ENCODE results near the gene SMDT1.

Gene SMDT1, protein sequence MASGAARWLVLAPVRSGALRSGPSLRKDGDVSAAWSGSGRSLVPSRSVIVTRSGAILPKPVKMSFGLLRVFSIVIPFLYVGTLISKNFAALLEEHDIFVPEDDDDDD

DNA sequence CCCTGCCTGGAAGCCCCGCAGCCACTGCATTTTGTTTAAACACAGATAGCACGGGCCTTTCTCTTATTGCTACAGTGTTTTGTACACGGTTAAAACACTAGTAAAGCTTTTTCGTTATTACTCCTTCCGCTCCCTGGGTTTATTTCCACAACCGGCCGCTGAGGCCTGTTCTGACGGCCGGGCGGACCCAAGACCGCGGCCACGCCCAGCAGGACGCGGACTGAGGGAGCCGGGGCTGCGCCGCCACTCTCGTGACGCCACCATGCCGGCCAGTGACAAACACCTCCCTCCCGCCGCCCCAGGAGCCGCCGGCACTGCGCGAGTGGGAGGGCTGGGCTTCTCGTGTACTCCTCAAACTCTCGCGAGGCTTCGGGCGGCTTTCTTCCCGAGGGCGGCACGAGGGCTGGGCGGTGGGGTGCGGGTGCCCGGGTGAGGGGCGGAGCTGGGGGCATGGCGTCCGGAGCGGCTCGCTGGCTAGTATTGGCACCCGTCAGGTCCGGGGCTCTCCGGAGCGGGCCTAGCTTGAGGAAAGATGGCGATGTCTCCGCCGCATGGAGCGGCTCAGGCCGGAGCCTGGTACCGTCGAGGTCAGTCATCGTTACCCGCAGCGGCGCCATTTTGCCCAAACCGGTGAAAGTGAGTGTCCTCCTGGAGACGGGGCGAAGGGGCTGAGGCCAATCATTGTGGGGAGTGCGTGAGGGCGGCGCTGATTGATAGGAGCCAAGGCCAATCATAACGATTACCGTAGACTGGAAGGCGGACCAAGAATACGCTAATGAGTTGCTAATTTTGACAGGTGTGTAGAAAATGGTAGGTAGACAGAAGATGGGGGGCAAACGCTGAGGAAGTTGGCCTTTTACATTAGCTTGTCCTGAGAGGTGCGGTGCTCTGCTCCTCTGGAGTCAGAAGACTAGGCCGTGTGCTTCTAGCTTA, at the start of gene SMDT1:
Gene SMDT1 (plus strand): TSS at position 382 of the 933 bp plus-strand sequence. CDS start 69 bp downstream, at position 451.
- DNase-seq, result peak; percentile 85

DNA sequence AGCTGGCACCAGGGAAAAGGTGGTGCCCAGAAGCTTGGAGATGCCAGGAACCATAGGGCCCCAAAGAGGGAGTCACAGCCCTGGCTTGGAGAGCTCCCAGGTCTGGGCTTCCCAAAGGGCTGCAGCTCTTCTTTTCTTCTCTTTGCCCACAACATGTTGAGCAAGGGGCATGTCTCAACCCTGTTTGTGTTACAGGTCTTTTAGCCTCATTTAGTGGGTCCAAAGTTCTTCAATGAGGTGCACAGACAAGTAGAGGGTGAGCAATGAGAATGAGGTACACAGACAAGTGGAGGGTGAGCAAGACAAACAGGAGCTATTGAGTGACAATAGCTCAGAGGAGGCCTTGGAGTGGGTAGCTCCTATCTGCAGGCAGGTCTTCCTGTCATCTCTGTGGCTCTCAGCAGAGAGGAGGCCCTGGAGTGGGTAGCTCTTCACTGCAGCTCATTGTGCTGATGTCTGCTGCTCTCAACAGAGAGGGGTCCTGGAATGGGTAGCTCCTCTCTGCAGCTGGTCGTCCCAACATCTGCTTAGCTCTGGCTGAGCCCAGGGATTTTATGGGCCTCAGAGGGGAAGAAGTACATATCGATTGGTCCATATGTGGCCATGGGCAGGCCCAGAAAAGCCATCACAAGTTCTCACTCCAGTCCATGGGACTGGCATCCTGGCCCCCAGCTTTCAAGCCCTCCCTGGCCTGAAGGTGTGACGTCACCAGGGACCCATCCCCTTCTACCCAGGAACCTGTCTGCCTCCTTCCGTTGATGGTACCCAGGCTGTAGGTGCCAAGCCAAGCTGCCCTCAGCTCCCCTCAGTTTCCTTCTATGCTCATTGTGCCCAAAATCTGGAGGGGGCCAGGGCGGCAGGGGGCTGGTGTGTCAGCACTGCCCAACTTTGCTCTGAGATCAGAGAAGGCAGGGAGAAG, 46.0 kb upstream of the SMDT1 start:
- no peak for DNase-seq

DNA sequence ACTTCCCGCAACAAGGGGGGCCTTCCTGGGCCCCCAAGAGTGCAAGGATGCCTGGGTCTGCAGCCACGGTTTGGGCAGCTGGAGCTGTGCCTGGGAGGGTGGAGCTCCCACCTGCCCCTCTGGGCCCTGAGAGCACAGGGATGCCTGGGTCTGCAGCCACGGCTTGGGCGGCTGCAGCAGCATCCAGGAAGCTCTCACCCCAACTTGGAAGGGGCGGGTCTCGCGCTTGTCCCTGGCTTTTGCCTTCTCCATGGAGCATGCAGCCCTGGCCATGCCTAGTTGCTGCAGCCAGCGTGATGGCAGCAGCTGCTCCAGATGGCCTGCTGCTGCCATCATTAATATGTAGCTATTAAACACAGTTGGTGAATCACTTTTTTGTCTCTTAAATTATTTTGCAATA, 44.2 kb upstream of the SMDT1 start:
- no peak for DNase-seq

DNA sequence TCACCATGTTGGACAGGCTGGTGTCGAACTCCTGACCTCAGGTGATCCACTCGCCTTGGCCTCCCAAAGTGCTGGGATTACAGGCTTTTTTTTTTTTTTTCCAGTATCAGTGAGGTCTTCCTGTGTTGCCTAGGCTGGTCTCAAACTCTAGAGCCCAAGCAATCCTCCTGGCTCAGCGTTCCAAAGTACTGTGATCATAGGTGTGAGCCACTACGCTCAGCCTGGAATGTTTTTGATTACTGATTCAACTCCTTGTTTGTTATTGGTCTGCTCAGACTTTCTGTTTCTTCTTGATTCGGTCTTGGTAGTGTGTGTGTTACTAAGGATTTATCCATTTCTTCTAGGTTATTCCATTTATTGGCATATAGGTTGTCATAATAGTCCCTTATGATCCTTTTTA, 40.2 kb upstream of the SMDT1 start:
- DNase-seq, result no peak

DNA sequence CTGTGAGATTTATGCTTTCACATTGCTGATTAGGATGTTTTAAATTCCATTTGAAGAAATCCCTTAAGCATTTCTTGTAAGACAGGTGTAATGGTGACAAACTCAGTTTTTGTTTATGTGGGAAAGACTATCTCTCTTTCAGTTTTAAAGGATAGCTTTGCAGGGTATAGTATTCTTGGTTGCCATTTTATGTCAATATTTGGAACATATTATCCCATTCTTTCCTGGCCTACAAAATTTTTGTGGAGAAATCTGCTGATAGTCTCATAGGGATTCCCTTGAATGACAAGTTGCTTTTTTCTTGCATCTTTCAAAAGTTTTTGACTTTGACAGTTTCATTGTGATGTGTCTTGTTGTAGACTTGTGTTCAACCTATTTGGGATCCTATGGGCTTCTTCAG, 37.7 kb upstream of the SMDT1 start:
- no peak for DNase-seq

DNA sequence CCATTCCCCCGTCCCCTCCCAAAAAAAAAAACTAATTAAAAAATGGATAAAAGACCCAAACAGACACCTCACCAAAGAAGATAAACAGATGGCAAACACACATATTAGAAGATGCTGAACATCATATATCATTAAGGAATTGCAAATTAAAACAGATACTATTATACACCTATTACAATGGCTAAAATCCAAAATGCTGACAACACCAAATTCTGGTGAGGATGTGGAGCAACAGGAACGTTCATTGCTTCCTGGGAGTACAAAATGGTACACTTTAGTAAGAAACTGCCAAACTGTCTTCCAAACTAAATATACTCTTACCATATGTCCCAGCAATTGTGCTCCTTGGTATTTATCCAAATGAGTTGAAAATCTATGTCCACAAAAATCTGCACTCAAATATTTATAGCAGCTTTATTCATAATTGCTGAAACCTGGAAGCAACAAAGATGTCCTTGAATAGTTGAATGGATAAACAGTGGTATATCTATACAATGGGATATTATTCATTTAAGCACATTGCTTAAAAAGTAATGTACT, 28.8 kb upstream of the SMDT1 start:
- DNase-seq, result no peak

DNA sequence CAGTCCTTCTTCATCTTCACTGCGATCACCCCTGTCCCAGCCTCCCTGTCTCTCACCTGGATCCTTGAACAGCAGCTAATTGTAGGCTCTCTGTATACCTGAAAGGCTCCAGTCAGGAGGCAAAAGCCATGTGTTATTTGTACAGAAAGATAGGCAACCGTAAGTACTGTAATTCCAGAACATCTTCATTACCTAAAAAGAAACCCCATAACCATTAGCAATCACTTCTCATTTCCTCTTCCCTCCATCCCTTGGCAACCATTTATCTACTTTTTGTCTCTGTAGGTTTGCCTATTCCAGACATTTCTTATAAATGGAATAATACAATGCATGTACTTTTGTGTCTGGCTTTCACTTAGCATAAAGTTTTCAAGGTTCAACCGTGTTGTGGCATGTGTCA, 26.7 kb upstream of the SMDT1 start:
- DNase-seq, result no peak

DNA sequence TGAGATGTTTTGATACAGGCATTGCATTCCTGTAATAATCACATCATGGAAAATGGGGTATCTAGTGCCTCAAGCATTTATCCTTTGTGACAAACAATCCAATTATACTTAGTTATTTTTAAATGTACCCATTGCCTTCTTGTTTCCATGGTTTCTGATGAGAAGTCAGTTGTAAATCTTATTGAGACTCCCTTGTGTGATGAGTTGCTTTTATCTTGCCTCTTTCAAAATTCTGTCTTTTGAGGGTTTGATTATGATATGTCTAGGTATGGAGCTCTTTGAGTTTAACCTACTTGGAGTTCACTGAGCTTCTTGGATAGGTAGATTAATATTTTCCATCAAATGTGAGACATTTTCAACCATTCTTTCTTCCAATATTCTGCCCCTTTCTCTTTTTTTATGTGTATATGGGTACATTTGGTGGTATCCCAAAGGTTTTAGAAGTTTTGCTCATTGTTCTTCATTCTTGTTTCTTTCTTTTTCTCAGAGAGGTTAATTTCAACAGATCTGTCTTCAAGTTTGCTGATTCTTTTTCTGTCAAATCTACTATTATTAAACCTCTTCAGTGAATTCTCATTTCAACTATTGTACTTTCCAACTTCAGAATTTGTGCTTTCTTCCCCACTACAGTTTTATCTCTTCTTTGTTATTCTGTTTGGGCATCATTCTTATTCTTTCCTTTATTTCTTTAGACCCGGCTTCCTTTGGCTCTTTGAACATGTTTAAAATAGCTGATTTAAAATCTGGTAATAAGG, 22.6 kb upstream of the SMDT1 start:
- DNase-seq, result no peak

DNA sequence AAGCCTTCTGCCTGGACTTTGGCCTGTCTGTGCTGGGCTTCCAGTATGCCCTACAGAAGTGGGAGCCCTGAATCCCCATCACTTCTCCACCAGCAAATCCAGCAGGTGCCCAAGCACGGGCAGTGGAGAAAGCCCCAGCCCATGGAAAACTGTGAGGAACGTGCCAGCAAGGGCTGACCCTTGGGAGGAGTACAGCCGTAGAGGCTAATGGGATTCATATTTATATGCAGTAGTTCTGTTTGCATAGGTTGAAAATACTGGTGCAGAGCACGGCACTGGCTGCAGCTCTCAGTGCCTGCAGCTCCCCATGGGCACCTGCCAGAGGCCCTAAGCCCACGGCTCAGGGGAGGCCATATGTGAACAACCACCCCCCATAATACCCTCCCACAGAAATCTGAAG, 19.0 kb upstream of the SMDT1 start:
- no peak for DNase-seq

DNA sequence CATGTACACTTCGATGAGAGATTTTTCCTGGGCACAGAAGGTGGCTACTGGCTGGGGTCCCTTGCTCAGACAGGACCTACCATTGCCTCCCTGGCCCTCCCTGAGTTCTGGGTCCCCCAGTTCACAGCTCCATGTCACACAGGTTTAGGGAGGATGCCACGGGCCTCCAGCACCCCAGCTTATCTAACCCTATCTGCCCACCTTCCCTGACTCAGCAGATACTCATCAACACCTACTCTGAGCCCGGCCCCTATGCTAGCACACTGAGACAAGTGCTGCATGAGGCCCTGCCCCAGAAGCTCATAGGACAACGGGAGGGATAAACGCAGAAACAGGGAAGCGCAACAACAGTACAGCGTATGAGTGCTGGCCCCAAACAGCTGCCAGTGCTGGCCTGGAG, 18.5 kb upstream of the SMDT1 start:
- DNase-seq, result no peak

DNA sequence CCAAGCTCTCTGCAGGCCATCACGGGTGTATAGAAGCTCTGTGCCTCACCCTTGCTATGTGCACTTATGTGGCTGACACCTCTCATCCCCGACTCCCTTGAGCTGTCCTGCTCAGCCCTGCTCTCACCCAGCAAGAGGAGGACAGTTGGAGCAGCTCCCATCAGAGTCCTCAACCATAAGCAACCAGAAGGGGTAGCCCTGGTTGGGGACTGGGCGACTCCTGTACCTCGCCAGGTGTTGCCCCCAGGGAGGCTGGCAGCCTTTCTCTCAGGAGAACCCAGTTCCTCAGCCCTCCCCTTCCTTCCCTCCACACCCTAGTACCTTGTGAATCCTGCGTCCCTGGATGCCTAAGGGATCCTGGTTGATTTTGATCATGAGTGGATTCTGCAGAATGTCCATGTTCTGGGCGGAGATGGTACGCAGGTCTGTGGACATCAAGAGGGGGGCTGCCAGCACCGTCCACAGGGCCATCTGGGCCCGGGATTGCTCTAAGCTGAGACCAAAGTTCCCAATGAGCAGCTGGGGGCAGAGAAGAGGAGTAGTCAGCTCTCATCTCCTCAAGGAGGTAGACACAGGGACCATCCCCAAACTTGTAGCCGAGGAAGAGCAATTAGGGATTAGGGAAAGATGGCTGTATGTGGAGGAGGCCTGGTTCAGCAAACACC, 16.9 kb upstream of the SMDT1 start:
- DNase-seq, result no peak

DNA sequence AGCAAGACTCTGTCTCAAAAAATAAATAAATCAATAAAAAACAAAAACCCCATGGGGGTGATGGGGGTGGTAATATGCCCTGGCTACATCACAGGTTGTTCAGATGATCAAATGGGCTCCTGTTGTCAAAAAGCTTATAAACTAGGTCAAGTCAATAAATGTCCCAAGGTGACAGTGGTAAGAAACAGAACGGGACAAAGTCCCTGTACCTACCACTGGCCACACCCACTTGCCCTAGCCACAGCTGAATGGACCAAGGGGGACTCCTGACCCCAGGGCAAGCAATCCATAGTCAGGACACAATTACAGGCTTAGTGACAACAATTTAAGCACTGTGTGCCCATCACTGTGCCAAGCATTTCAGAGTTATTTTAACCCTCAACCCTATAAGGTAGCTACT, 14.9 kb upstream of the SMDT1 start:
- no peak for DNase-seq

DNA sequence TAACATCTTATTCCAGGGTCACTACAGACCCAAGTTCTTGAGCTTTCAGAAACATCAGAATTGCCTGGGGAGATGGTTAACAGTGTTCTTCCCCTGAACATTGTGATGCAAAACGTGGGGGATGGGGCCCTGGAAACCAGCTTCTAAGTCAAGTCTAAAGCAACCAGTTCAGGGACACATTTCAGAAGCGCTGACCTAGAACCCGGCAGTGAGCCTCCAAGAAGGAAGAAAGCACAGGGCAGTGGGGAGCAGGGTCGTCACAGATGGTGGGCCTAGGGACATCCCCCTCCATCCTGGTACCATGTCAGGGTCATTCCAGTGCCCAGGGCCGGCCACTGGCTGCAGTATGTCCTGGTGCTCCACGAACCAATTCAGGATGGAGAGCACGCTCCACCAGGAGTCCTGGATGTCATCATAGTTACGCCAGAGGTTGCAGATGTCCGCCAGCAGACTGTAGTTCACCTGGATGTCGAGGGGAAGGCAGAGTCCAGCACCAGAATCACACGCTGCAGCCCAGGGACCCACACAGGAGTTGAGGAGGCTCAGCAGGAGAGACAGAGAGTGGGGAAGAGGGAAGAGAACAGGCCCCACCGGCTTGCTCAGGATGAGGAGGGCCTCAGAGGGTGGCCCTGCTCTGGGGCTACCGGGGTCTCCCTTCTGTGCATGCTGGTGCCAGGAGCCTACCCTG, 13.9 kb upstream of the SMDT1 start:
- no peak for DNase-seq

DNA sequence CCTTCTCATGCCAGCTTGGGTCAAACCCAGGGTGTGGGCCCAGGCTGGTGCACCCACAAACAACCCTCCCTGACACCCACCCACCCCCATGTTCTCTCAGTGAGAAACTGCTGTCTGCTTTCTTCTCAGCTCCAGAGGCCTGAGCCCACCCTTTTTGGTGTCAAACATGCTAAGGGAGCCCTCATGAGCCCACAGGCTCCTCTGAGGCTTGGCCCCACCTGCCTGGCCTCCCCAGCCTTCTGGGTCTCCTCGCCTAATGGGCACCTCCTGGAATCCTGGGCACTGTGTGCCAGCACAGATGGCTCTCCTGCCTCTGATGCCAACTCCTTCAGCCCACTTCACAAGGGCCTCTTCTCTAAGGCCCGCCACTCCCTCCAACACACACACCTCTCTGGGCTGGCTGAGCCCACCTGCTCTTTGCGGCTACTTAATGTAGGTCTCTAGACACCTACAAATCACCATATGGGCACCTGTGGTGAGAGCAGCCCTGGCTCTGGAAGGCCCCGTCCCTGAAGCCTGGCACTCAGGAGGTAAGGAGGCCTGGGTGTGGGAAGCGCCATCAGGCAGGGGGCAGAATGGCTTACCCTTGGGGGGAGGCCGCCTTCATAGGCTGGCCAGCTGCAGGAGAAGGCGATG, 13.3 kb upstream of the SMDT1 start:
- DNase-seq, result no peak

DNA sequence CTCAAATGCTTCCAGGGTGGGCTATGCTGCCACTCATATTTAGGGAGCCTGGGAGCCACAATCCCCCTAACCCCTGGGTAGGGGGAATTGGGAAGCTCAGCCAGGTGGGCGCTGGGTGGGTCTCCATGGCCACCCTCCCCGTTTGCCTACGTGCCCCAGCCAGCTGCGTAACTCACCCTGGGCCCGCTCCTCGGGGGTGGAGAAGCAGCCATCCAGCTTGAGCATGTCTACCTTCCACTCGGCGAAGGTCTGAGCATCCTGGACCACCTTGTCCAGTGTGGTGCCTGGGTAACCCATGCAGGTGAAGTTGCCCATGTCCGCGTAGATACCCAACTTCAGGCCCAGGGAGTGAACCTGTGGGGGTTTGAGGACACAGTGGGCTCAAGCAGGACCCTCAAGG, 12.6 kb upstream of the SMDT1 start:
- DNase-seq, result no peak

DNA sequence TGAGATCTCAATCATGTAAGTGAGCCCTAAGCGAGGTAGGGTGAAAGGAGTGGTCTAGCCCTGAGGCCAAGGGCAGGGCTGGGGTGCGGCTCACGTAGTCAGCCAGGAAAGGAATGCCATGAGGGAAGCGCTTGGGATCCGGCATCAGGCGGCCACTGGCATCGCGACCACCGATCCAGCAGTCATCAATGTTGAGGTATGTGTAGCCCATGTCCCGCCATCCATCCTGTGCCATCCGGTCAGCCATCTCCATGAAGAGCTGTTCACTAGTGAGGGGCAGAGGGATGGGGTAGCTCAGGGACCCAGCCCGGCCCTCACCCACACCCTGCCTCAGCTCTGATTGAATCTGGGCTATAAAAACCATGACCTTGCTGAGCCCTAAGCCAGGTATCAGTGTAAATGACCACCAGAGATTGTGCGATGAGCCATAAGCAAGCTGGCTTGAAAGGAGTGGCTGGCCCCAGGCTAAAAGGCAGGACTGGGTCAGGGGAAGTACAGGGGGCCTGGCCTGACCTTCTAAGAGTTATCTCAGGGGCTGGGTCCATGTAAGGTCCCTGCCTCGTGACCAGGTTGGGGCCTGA, 11.7 kb upstream of the SMDT1 start:
- no peak for DNase-seq

DNA sequence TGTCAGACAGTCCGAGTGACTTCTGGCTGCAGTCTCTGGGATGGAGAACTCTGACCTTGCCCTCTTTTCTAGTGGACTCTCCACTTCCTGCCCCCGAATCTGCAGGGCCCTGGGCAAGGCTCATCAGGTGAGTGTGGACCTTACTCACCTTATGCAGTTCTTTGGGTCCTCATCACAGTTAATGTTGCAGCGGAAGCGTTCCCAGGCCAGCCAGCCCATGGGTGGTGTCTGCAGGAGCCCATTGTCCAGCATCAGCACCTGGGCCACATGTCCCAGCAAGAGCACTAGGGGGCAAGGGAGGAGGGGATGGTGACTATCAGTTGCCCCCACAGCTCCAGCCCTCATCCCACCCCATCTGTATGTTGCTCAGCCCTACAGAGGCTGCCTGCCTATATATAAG, 11.2 kb upstream of the SMDT1 start:
- DNase-seq, result no peak

DNA sequence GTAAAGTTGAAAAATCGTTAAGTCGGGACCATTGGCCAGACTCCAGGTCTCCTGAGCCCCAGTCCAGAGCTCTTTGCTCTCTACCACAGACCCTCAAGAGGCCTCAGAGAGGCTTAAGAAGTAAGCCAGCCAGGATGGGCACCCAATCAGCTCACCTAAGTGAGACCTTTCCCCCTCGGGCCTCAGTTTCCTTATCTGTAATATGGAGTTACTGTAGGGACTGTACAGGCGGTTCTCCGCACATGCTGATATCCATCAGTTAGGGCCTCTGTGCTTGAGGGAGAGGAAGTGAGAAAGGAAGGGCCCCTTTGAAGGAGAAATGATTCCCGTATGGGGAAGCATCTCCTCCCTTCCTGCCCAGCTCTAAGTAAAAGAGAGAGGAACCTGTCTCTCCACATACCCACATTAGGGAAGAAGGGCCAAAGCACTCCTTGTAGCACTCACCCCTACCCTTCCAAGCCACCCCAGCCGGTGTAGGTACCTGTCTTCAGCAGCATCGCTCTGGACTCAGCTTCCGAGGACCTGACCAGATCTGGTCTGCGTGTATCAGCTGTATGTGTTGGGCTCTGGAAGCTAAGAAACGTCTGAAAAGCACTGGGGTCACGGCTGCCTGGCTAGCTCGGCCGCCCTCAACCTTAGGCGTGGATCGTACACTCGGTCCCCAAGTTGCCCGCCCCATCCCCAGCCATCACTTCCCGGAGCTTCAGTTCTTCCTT, 9.5 kb upstream of the SMDT1 start:
- DNase-seq, result no peak

DNA sequence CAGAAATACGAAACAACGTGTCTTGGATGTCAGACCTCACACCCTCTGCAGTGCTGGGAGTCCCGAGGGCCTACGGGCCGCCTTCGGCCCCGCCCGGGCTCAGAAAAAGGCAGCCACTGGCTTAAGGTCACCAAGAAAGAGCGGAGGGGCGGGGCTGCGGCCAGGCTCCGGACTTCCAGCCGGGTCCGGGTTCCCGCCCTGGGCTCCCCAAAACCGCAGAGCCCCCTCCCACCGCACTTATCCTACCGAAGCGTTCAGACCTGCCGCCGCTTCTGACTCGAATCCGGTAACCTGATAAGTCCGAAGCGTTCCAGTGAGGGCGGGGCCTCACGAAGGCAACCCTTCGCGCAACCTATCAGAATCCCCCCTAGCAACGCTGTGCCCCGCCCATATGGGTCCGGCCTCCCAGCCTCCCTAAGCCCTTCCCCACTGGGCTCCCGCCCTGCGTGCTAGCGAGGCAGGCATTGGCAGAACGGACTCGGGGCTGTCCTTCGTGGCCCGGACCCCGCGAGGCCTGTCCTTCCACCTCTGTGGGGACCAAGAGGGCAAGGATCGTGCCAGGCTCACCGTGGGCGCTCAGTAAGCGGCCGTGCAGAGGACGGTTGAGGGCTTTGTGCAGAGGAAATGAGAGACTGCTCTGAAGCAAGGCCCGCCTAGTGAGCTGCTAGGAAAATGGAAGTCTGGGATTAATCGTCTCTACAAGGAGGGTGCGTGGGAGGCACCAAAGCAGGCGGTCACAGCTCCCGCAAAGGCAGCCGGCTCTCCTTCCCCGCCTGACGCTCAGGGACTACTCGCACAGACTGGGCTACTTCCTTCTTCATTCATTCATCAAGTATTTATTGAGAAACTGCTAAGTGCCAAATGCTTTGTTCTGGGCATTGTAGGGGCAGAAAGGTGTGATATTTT, 8.7 kb upstream of the SMDT1 start, which contains the start of gene NAGA:
Gene NAGA (minus strand): TSS at position 296 of the 906 bp plus-strand sequence. CDS start 515 bp downstream, outside the sequence.
- peak; percentile 81 for DNase-seq

All from NCI-H2081 treated with DMSO at 0.1 percent for 48 hours (cell line).